GM12874 (cell line): Measurements from ENCODE around the gene SPDEF.

Source experiments
- CTCF ChIP-seq: IDR thresholded peaks from 2 replicates; pipeline ENCODE4 v1.5.1; 2011; ENCODE audit warnings: low read depth, mild to moderate bottlenecking, control low read depth, low read length, moderate library complexity; ENCODE audit not compliant: insufficient read depth

The SPDEF gene

GRCh38 chr6:34518669-34519365 is 37.3 kb downstream of the SPDEF start:
- TF ChIP-seq CTCF, result no peak

- no peak for TF ChIP-seq CTCF
Measured at GRCh38 chr6:34517966-34518365, 38.2 kb downstream of the SPDEF start.

- no peak for TF ChIP-seq CTCF
Measured at GRCh38 chr6:34517461-34517881, 38.7 kb downstream of the SPDEF start.

- TF ChIP-seq CTCF, result no peak
Measured at GRCh38 chr6:34516391-34517324, 39.5 kb downstream of the SPDEF start.

- TF ChIP-seq CTCF, result no peak
Measured at GRCh38 chr6:34515473-34516387, 40.4 kb downstream of the SPDEF start.

GRCh38 chr6:34514593-34515472 is 41.3 kb downstream of the SPDEF start:
- TF ChIP-seq CTCF, result no peak
